Upper lobe of right lung (tissue), 1 donor: ENCODE measurements around the gene ADAP1. TPM values are rescaled to one million over a fixed set of nuclear protein-coding genes. Genes with fewer than 3 reads are reported as not detected.

Experiments
- ATAC-seq: fragments of 200-7000 bp; cut with Tn5 transposase; one replicate; pipeline ENCODE4 v1.9.1; 2020; ENCODE audit warnings: mild to moderate bottlenecking, moderate library complexity
- DNase-seq: peaks from one replicate; pipeline ENCODE4 v3.0.0-alpha.2; 2020
- H3K27ac ChIP-seq: fragments of 200-600 bp; one replicate; pipeline ENCODE4 v1.8.0; 2022
- H3K27me3 ChIP-seq: fragments of 200-600 bp; one replicate; pipeline ENCODE4 v1.8.0; 2022; ENCODE audit warnings: mild to moderate bottlenecking
- H3K36me3 ChIP-seq: fragments of 200-600 bp; one replicate; pipeline ENCODE4 v1.8.0; 2022
- H3K4me1 ChIP-seq: fragments of 200-600 bp; one replicate; pipeline ENCODE4 v1.8.0; 2022
- H3K4me3 ChIP-seq: fragments of 200-600 bp; one replicate; pipeline ENCODE4 v1.8.0; 2022; ENCODE audit warnings: mild to moderate bottlenecking
- H3K9me3 ChIP-seq: fragments of 200-600 bp; one replicate; pipeline ENCODE4 v1.8.0; 2022
- intact Hi-C: fragments of 100-400 bp; cut with DNase I; formaldehyde crosslinking; loops from one replicate; pipeline ENCODE4 v1.11.0; 2022
- total RNA-seq: library from RNA; stranded (reverse); fragmentation: NEBNext Ultra II Directional; extraction: Animal tissue kit (Norgen Biotek cat#: 25700); gene quantifications from one replicate; pipeline ENCODE4 v1.2.1, GENCODE V29; 2021
- TF ChIP-seq, protein P1 (sequence below): fragments of 200-600 bp; IDR thresholded peaks from one replicate; pipeline ENCODE4 v1.8.0; 2022; ENCODE audit warnings: antibody characterized with exemption
- donor health status: DM: no; HTN: yes; CAD: no; lungs with severe emphysema.

ADAP1 gene
- total RNA-seq, 1 donor from 2014 or later, result 30.7 TPM

DNA sequence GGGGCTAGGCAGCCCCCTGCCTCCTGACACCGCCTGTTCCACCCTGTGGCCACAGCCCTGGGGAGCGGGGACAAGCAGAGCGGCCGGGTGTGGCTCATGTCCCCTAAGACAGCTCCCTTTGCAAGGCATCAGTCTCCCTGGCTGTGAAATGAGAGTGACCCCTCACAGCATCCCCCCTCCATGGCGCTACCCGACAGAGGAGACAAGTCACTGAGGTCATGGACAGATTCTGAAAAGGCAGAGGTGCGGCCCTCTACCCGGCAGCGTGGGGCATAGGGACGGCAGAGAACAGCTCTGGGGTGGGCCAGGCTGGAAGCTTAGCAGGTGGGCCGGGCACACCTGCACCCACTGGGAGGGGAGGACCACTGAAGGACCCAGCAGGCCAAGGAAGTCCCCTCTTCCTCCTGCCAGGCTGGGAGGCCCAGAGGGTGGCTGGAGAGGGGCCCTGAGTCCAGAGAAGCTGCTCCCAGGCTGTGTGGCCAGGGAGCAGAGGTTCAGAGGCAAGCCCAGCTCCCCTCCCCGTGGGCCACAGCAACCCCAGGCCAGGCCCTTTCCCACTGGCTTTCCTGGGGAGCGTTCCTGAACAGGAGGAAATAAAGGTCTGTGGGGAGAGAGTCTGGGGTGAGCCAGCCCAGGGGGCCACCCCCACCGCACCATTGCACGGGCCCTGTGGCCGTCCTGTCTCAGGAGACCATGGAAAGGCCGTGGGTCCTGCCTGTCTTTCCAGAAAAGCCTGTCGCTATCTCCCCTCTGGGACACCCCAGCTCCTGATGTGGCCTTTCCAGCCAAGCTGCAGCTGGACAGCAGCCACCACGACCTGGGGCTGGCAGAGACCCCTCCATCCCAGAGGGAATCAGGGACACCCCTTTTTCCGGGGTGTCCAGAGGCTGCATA is 1.7 kb downstream of the ADAP1 start:
- peaks cover 9% of the 10 kb centered on the region for H3K4me1 ChIP-seq
- no peaks in the 10 kb centered on the region for H3K36me3 ChIP-seq
- no peaks in the 10 kb centered on the region for H3K9me3 ChIP-seq
- H3K27ac ChIP-seq, result no peak overlapping the region
- intact Hi-C loops, result no loop called here
- TF ChIP-seq, protein P1, sequence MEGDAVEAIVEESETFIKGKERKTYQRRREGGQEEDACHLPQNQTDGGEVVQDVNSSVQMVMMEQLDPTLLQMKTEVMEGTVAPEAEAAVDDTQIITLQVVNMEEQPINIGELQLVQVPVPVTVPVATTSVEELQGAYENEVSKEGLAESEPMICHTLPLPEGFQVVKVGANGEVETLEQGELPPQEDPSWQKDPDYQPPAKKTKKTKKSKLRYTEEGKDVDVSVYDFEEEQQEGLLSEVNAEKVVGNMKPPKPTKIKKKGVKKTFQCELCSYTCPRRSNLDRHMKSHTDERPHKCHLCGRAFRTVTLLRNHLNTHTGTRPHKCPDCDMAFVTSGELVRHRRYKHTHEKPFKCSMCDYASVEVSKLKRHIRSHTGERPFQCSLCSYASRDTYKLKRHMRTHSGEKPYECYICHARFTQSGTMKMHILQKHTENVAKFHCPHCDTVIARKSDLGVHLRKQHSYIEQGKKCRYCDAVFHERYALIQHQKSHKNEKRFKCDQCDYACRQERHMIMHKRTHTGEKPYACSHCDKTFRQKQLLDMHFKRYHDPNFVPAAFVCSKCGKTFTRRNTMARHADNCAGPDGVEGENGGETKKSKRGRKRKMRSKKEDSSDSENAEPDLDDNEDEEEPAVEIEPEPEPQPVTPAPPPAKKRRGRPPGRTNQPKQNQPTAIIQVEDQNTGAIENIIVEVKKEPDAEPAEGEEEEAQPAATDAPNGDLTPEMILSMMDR, result no peak
- peak overlapping the region; percentile 60 for H3K4me3 ChIP-seq
- peak; percentile 64 for DNase-seq
- peaks cover 5% of the 10 kb centered on the region for H3K27me3 ChIP-seq
- no peak for ATAC-seq

DNA sequence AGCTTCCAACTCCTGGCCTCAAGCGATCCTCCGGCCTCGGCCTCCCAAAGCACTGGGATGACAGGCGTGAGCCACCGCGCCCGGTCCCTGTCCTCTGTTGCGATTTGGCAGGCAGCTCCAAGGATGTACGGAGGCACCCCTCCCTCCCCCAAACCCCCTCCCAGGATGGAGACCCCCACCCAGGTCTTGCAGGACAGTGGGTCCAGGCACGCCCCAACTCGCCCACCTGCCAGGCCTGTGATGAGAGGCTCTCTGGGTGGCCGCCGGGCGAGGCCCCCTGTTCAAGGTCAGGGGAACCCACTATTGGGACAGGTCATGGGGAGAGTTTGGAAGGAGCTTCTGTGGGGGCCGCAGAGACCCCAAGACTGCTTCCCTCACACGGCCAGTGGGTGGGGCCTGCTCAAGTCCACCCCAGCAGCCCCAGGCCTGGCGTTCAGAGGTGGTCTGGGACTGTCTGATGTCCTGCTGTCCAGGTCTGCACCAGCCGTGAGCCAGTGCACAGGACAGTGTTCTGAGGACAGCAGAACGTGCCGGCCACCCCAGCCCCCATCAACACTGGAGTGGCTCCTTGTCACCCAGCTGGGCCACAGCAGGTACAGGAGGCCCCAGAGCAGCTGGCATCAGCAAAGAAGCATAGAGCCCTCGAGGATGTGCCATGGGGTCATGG is 2.5 kb downstream of the ADAP1 start:
- no peak for ATAC-seq
- TF ChIP-seq, protein P1, result no peak
- Histone ChIP-seq H3K4me1 (peaks cover 9% of the 10 kb centered on the region), H3K27ac (no peak overlapping the region), H3K9me3 (no peaks in the 10 kb centered on the region), H3K36me3 (no peaks in the 10 kb centered on the region), H3K4me3 (no peak overlapping the region), H3K27me3 (peaks cover 4% of the 10 kb centered on the region)
- peak; percentile 58 for DNase-seq
- intact Hi-C loops, result no loop called here

DNA sequence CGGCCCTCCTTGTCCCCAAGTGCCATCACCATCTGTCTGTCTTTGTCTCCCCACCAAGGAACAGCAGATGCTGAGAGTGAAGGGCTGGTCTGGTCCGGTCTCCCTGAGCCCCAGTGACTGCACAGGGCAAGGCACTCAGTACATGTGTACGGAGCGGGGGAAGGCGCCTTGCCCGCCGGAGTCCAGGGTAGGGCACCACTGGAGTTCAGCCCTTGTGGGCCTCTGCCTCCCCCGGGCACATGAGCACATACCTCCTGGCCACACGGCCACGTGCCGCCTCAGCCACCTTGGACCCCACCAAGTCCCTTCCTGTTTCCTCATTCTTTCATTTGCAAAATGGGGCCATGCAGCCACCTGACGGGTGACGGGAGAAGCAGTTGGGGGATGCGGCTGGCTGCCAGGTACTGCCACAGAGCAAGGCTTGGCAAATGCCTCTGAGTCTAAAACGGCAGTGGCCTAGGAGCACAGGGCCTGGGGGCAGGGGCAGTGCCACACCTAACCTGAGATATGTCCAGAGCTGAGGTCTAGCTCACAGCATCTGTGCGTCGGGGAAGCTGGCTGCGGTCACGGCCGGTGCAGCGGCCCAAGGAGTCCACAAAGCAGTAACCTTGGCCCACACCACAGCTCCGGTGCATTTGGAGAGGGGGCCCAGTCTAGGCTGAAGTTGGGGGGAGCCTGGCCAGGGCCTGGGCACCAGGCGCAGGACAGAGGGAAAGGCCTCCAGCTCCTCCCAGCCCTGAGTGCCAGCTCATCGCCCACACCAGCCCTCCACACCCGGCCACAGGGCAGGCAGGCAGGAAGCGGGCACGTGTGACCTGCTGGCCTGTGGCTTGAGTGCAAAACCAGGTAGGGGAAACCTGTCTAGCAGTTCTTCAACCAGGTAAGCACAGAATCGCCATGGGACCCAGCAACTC is 5.2 kb downstream of the ADAP1 start:
- H3K27me3 ChIP-seq, result peaks cover 4% of the 10 kb centered on the region
- H3K27ac ChIP-seq, result no peak overlapping the region
- H3K4me1 ChIP-seq, result peaks cover 9% of the 10 kb centered on the region
- TF ChIP-seq, protein P1, result no peak
- DNase-seq (peak; percentile 61), ATAC-seq (no peak)
- no peaks in the 10 kb centered on the region for H3K36me3 ChIP-seq
- no peaks in the 10 kb centered on the region for H3K9me3 ChIP-seq
- no peak overlapping the region for H3K4me3 ChIP-seq
- intact Hi-C loops, result no loop called here

DNA sequence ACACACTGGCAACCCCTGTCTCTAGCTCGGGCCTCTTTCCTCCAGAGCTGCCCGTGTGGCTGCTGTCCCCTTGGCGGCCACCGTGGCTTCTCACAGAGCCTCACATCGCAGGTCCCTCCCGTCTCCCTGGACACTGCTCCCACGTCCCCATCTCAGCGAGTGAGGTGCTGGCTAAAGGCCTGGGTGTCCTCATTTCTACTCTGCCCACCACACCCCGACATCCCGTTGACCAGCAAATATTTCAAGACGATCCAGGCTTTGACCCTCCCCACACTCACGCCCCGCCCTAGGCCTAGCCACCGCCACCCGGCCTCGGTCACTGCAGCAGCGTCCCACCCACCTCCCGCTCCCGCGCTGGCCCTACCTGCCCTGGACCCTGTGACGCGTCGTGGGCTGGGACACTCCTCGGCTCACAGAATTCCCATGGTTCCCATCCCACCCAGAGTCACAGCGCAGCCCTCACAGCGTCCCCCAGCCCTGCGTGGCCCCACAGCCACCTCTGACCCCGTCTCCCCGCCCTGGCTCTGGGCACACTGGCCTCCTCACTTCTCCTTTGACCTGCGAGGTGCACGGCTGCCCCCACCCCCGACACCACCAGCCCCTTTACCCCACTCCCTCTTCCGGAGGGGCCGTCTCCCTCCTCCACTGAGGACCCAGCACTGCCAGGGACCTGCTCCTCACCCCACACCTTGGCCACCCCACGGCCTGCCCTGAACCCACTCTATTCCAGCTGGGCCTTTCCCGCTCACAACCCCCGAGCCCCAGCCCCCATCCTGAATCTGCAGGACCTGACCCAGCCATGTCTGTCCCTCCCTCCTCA is 6.9 kb downstream of the ADAP1 start:
- Histone ChIP-seq H3K4me3 (no peak overlapping the region), H3K36me3 (no peaks in the 10 kb centered on the region), H3K9me3 (no peaks in the 10 kb centered on the region), H3K27ac (no peak overlapping the region), H3K27me3 (no peaks in the 10 kb centered on the region), H3K4me1 (no peaks in the 10 kb centered on the region)
- no peak for ATAC-seq
- intact Hi-C loops, result no loop called here
- TF ChIP-seq, protein P1, result no peak
- DNase-seq, result peak; percentile 63
